SK-N-SH treated with all-trans-retinoic acid at 6 μM for 48 hours (cell line): ENCODE measurements around the gene BPIFB6.

Source experiments
- ATAC-seq: fragments of 200-7000 bp; cut with Tn5 transposase; 3 replicates; pipeline ENCODE4 v1.9.1; 2020; ENCODE audit warnings: mild to moderate bottlenecking, moderate library complexity
- BACH2 ChIP-seq: fragments of 250-450 bp; sonication (Bioruptor Pico); IDR thresholded peaks from 2 replicates; pipeline ENCODE4 v1.9.0; 2021; ENCODE audit warnings: mild to moderate bottlenecking, borderline replicate concordance
- CSRNP3 ChIP-seq: fragments of 250-450 bp; sonication (Bioruptor Pico); IDR thresholded peaks from 2 replicates; pipeline ENCODE4 v1.5.1; 2021; ENCODE audit warnings: mild to moderate bottlenecking, moderate library complexity
- ESRRG ChIP-seq: fragments of 250-450 bp; sonication (Bioruptor Pico); IDR thresholded peaks from 2 replicates; pipeline ENCODE4 v1.6.1; 2021; ENCODE audit warnings: mild to moderate bottlenecking
- ISL1 ChIP-seq: fragments of 250-450 bp; sonication (Bioruptor Pico); IDR thresholded peaks from 2 replicates; pipeline ENCODE4 v2.1.2; 2022; ENCODE audit warnings: mild to moderate bottlenecking, moderate library complexity
- OSR1 ChIP-seq: fragments of 250-450 bp; sonication (Bioruptor Pico); IDR thresholded peaks from 2 replicates; pipeline ENCODE4 v1.8.0; 2022; ENCODE audit warnings: moderate library complexity, mild to moderate bottlenecking, inconsistent platforms
- PATZ1 ChIP-seq: fragments of 250-450 bp; sonication (Bioruptor Pico); IDR thresholded peaks from 2 replicates; pipeline ENCODE4 v1.8.0; 2020; ENCODE audit warnings: mild to moderate bottlenecking, moderate library complexity, borderline replicate concordance
- POU6F1 ChIP-seq: fragments of 250-450 bp; sonication (Bioruptor Pico); IDR thresholded peaks from 2 replicates; pipeline ENCODE4 v1.8.0; 2021; ENCODE audit warnings: low read depth, mild to moderate bottlenecking, moderate library complexity, borderline replicate concordance
- PPARA ChIP-seq: fragments of 250-450 bp; sonication (Bioruptor Pico); IDR thresholded peaks from 2 replicates; pipeline ENCODE4 v1.5.0; 2020; ENCODE audit warnings: mild to moderate bottlenecking, borderline replicate concordance
- RARB ChIP-seq: fragments of 250-450 bp; sonication (Bioruptor Pico); IDR thresholded peaks from 2 replicates; pipeline ENCODE4 v1.8.0; 2021; ENCODE audit warnings: mild to moderate bottlenecking, moderate library complexity
- TCF4 ChIP-seq: fragments of 250-450 bp; sonication (Bioruptor Pico); IDR thresholded peaks from 2 replicates; pipeline ENCODE4 v1.8.0; 2021; ENCODE audit warnings: mild to moderate bottlenecking, moderate library complexity, borderline replicate concordance
- TOX ChIP-seq: fragments of 250-450 bp; sonication (Bioruptor Pico); IDR thresholded peaks from 2 replicates; pipeline ENCODE4 v1.8.0; 2021; ENCODE audit warnings: mild to moderate bottlenecking, moderate library complexity, borderline replicate concordance
- TSHZ2 ChIP-seq: fragments of 250-450 bp; sonication (Bioruptor Pico); IDR thresholded peaks from 2 replicates; pipeline ENCODE4 v1.5.0; 2020; ENCODE audit warnings: mild to moderate bottlenecking, moderate library complexity
- ZC3H10 ChIP-seq: fragments of 250-450 bp; sonication (Bioruptor Pico); IDR thresholded peaks from 2 replicates; pipeline ENCODE4 v1.5.1; 2021; ENCODE audit warnings: mild to moderate bottlenecking, moderate library complexity
- ZFP3 ChIP-seq: fragments of 250-450 bp; sonication (Bioruptor Pico); IDR thresholded peaks from 2 replicates; pipeline ENCODE4 v1.5.0; 2020; ENCODE audit warnings: mild to moderate bottlenecking, moderate library complexity
- ZFP30 ChIP-seq: fragments of 450-650 bp; formaldehyde crosslinking; IDR thresholded peaks from 2 replicates; pipeline ENCODE4 v1.5.0; 2022; ENCODE audit warnings: mild to moderate bottlenecking, moderate library complexity
- ZNF565 ChIP-seq: fragments of 450-650 bp; formaldehyde crosslinking; conservative IDR thresholded peaks from 2 replicates; pipeline ENCODE4 v1.5.0; 2020; ENCODE audit warnings: low read depth, mild to moderate bottlenecking, moderate library complexity
- ZNF70 ChIP-seq: fragments of 450-650 bp; formaldehyde crosslinking; IDR thresholded peaks from 2 replicates; pipeline ENCODE4 v1.5.0; 2020; ENCODE audit warnings: mild to moderate bottlenecking, moderate library complexity
- ZNF8 ChIP-seq: fragments of 450-650 bp; formaldehyde crosslinking; IDR thresholded peaks from 2 replicates; pipeline ENCODE4 v1.5.0; 2020; ENCODE audit warnings: mild to moderate bottlenecking, moderate library complexity

The BPIFB6 gene

GRCh38 chr20:33017542-33017941, 13.9 kb upstream of the BPIFB6 start (continued):
- no peak for TF ChIP-seq CSRNP3 (CRISPR knock-in tag)
- no peak for TF ChIP-seq OSR1
- no peak for TF ChIP-seq TSHZ2 (CRISPR knock-in tag)
- TF ChIP-seq RARB = no peak
- TF ChIP-seq ZNF70 (CRISPR knock-in tag) = no peak
- TF ChIP-seq ZFP30 (CRISPR knock-in tag) = no peak
- TF ChIP-seq ZNF8 (CRISPR knock-in tag) = no peak

GRCh38 chr20:33018169-33018931, 13.1 kb upstream of the BPIFB6 start:
- ATAC-seq = no peak
- no peak for TF ChIP-seq BACH2
- no peak for TF ChIP-seq ZNF565 (CRISPR knock-in tag)
- TF ChIP-seq ZFP30 (CRISPR knock-in tag) = no peak
- TF ChIP-seq POU6F1 (CRISPR knock-in tag) = no peak

GRCh38 chr20:33019465-33020277, 11.8 kb upstream of the BPIFB6 start:
- TF ChIP-seq CSRNP3 (CRISPR knock-in tag) = no peak
- no peak for TF ChIP-seq BACH2
- ATAC-seq = no peak

- no peak for ATAC-seq
- TF ChIP-seq TOX (no peak), OSR1 (no peak), ISL1 (CRISPR knock-in tag) (no peak), PPARA (CRISPR knock-in tag) (no peak), TCF4 (CRISPR knock-in tag) (no peak), ZC3H10 (CRISPR knock-in tag) (no peak), RARB (no peak), PATZ1 (CRISPR knock-in tag) (no peak), ZNF565 (CRISPR knock-in tag) (no peak), ZNF70 (CRISPR knock-in tag) (no peak), ESRRG (CRISPR knock-in tag) (no peak), ZFP30 (CRISPR knock-in tag) (no peak), ZFP3 (CRISPR knock-in tag) (no peak)
These were observed 10.9 kb upstream of the BPIFB6 start for GRCh38 chr20:33020278-33021161.
